HS-27A (cell line): ENCODE measurements around the gene PMAIP1.

Experiments used
- DNase-seq: peaks from one replicate; pipeline ENCODE4 v3.0.0-alpha.2; 2012; ENCODE audit warnings: low read depth, missing footprints

PMAIP1 gene

GRCh38 chr18:59952283-59953007 lies 52.6 kb downstream of the PMAIP1 start:
- DNase-seq: no peak
